ENCODE data around the gene PTGER1.

The PTGER1 gene

GRCh38 chr19:14502334-14503092 lies 27.4 kb upstream of the PTGER1 start:
- DNase-seq (ENCODE audit: low read depth), result peak; percentile 59

GRCh38 chr19:14497228-14497921 lies 22.2 kb upstream of the PTGER1 start:
- DNase-seq (ENCODE audit: low read depth), result peak; percentile 82

GRCh38 chr19:14496834-14497227 lies 21.7 kb upstream of the PTGER1 start:
- DNase-seq (ENCODE audit: low read depth), result no peak

- DNase-seq (ENCODE audit: low read depth), result peak; percentile 100
Measured at GRCh38 chr19:14496029-14496833, 21.1 kb upstream of the PTGER1 start, which contains the start of gene GIPC1. TSS of gene GIPC1 (minus strand) at chr19:14496127. CDS start at chr19:14482976, 13,151 bp downstream.

GRCh38 chr19:14495672-14496028 lies 20.5 kb upstream of the PTGER1 start:
- DNase-seq (ENCODE audit: low read depth), result no peak

GRCh38 chr19:14494910-14495671 lies 19.9 kb upstream of the PTGER1 start:
- no peak for DNase-seq (ENCODE audit: low read depth)

- DNase-seq (ENCODE audit: low read depth), result no peak
Measured at GRCh38 chr19:14494411-14494810, 19.3 kb upstream of the PTGER1 start.

GRCh38 chr19:14492756-14493337 lies 17.7 kb upstream of the PTGER1 start:
- no peak for DNase-seq (ENCODE audit: low read depth)

- DNase-seq (ENCODE audit: low read depth), result no peak
Measured at GRCh38 chr19:14487370-14488125, 12.4 kb upstream of the PTGER1 start.

GRCh38 chr19:14482172-14482941 lies 7.2 kb upstream of the PTGER1 start:
- DNase-seq (ENCODE audit: low read depth), result no peak

GRCh38 chr19:14480700-14481079 lies 5.5 kb upstream of the PTGER1 start:
- DNase-seq (ENCODE audit: low read depth), result no peak

- DNase-seq (ENCODE audit: low read depth), result no peak
Measured at GRCh38 chr19:14479975-14480699, 5.0 kb upstream of the PTGER1 start.

GRCh38 chr19:14479309-14479974 lies 4.3 kb upstream of the PTGER1 start:
- DNase-seq (ENCODE audit: low read depth), result no peak

GRCh38 chr19:14478113-14478545 lies 3.0 kb upstream of the PTGER1 start:
- DNase-seq (ENCODE audit: low read depth), result no peak

GRCh38 chr19:14477418-14478112 lies 2.4 kb upstream of the PTGER1 start:
- DNase-seq (ENCODE audit: low read depth), result no peak

GRCh38 chr19:14476673-14477401 lies 1.7 kb upstream of the PTGER1 start:
- DNase-seq (ENCODE audit: low read depth), result peak; percentile 77

- no peak for DNase-seq (ENCODE audit: low read depth)
Measured at GRCh38 chr19:14476327-14476672, 1.1 kb upstream of the PTGER1 start.

GRCh38 chr19:14474827-14475226 lies 327 bp downstream of the PTGER1 start:
- no peak for DNase-seq (ENCODE audit: low read depth)

Measured in fibroblast of gingiva (primary cell).